Mesenteric fat pad (tissue), 1 donor: ENCODE measurements around the gene MB. TPM values are rescaled to one million over a fixed set of nuclear protein-coding genes. Genes with fewer than 3 reads are reported as not detected.

Experiments
- DNase-seq: peaks from one replicate; pipeline ENCODE4 v3.0.0-alpha.2; 2020; ENCODE audit warnings: low spot score
- total RNA-seq: library from RNA; stranded (reverse); fragmentation: NEBNext Ultra II Directional; extraction: Animal tissue kit (Norgen Biotek cat#: 25700); gene quantifications from one replicate; pipeline ENCODE4 v1.2.1, GENCODE V29; 2021
- donor health status: DM: yes; HTN: yes; CAD: no.

The MB gene
- total RNA-seq, 1 donor from 2014 or later, result 0.55 TPM

GRCh38 chr22:35577799-35578659 lies 39.1 kb downstream of the MB start:
- no peak for DNase-seq

- no peak for DNase-seq
These were observed 40.5 kb downstream of the MB start for GRCh38 chr22:35576671-35577070.

GRCh38 chr22:35575116-35575748 lies 41.9 kb downstream of the MB start:
- DNase-seq, result no peak

GRCh38 chr22:35572556-35572955 lies 44.6 kb downstream of the MB start:
- no peak for DNase-seq

GRCh38 chr22:35570686-35571194 lies 46.4 kb downstream of the MB start:
- DNase-seq, result no peak

GRCh38 chr22:35569916-35570315 lies 47.2 kb downstream of the MB start:
- no peak for DNase-seq

GRCh38 chr22:35568751-35569739 lies 48.1 kb downstream of the MB start:
- no peak for DNase-seq

- DNase-seq, result no peak
These were observed 49.6 kb downstream of the MB start for GRCh38 chr22:35567351-35568141.

- DNase-seq, result no peak
These were observed 51.9 kb downstream of the MB start for GRCh38 chr22:35564975-35565867.

GRCh38 chr22:35563211-35563610 lies 53.9 kb downstream of the MB start:
- DNase-seq, result no peak

- DNase-seq, result no peak
These were observed 55.2 kb downstream of the MB start for GRCh38 chr22:35561796-35562526.

GRCh38 chr22:35560824-35561223 lies 56.3 kb downstream of the MB start:
- DNase-seq, result no peak

- no peak for DNase-seq
These were observed 56.8 kb downstream of the MB start for GRCh38 chr22:35560366-35560765.

GRCh38 chr22:35559354-35560005 lies 57.6 kb downstream of the MB start:
- DNase-seq, result no peak

GRCh38 chr22:35558719-35559118 lies 58.4 kb downstream of the MB start:
- no peak for DNase-seq

- DNase-seq, result no peak
These were observed 59.1 kb downstream of the MB start for GRCh38 chr22:35558031-35558430.
